Endodermal cell (in vitro differentiated cells): ENCODE results near the gene MMD. TPM values are rescaled to one million over a fixed set of nuclear protein-coding genes. Genes with fewer than 3 reads are reported as not detected.
"Not testable (repeated sequence)": the region's sequence is repeated elsewhere in the genome, so short reads cannot be mapped to it uniquely, and the experiment has no call there.

Source experiments
- DNase-seq: peaks from one replicate; pipeline ENCODE4 v3.0.0-alpha.2; 2017
- H3K27ac ChIP-seq: 2 replicates; pipeline ENCODE4 v1.5.1; 2013; ENCODE audit warnings: mild to moderate bottlenecking, low read depth, low read length, moderate library complexity
- H3K27me3 ChIP-seq: 2 replicates; pipeline ENCODE4 v1.6.1; 2013; ENCODE audit warnings: mild to moderate bottlenecking, low read length, moderate library complexity; ENCODE audit not compliant: insufficient read depth, control insufficient read depth, poor library complexity, severe bottlenecking
- H3K36me3 ChIP-seq: 2 replicates; pipeline ENCODE4 v1.7.0; 2013; ENCODE audit warnings: mild to moderate bottlenecking, low read length, moderate library complexity; ENCODE audit not compliant: control insufficient read depth, insufficient read depth
- H3K4me1 ChIP-seq: one replicate; pipeline ENCODE4 v1.7.0; 2013; ENCODE audit warnings: low read length; ENCODE audit not compliant: control insufficient read depth, insufficient read depth
- H3K4me3 ChIP-seq: 2 replicates; pipeline ENCODE4 v1.5.1; 2013; ENCODE audit warnings: mild to moderate bottlenecking, low read length, moderate library complexity
- H3K9ac ChIP-seq: 2 replicates; pipeline ENCODE4 v1.6.1; 2013; ENCODE audit warnings: mild to moderate bottlenecking, low read length, moderate library complexity; ENCODE audit not compliant: poor library complexity, severe bottlenecking; ENCODE audit errors: extremely low read depth
- H3K9me3 ChIP-seq: 2 replicates; pipeline ENCODE4 v1.6.1; 2013; ENCODE audit warnings: mild to moderate bottlenecking, low read length, moderate library complexity; ENCODE audit not compliant: control insufficient read depth
- H3K27ac Mint-ChIP-seq: 2 replicates; pipeline ENCODE4 v1.8.0; 2020; ENCODE audit warnings: mixed read lengths
- H3K27me3 Mint-ChIP-seq: 2 replicates; pipeline ENCODE4 v1.8.0; 2021; ENCODE audit warnings: mild to moderate bottlenecking, mixed read lengths; ENCODE audit not compliant: insufficient read depth
- H3K36me3 Mint-ChIP-seq: 2 replicates; pipeline ENCODE4 v1.8.0; 2020; ENCODE audit warnings: low read depth, mixed read lengths
- H3K4me1 Mint-ChIP-seq: 2 replicates; pipeline ENCODE4 v1.8.0; 2020; ENCODE audit warnings: mixed read lengths
- H3K4me3 Mint-ChIP-seq: 2 replicates; pipeline ENCODE4 v1.8.0; 2020; ENCODE audit warnings: mild to moderate bottlenecking, moderate library complexity, mixed read lengths
- H3K9me3 Mint-ChIP-seq: 2 replicates; pipeline ENCODE4 v1.8.0; 2020; ENCODE audit warnings: mild to moderate bottlenecking, mixed read lengths
- CTCF ChIP-seq: fragments of 200-600 bp; sonication (generic); conservative IDR thresholded peaks from 2 replicates; pipeline ENCODE4 v1.5.0; 2021; ENCODE audit warnings: antibody characterized with exemption, mild to moderate bottlenecking
- WGBS, 2 experiments: methylation state at CpG; one replicate each; pipeline versions ENCODE4 v1.1.5 to v1.1.7; 2013; ENCODE audit warnings: missing lambda C conversion rate in 2 of 2, mixed read lengths in 1 of 2; ENCODE audit not compliant: insufficient coverage in 1 of 2, insufficient read length in 1 of 2; 5-methylcytosine and 5-hydroxymethylcytosine counted together
- total RNA-seq, 2 donors: library from RNA; stranded (reverse); fragmentation: NEBNext Ultra II Directional in 1 of 2; extraction: Animal tissue kit (Norgen Biotek cat#: 25700) in 1 of 2; gene quantifications; 2 replicates in 1 of 2; 3 replicates in 1 of 2; pipeline ENCODE4 v1.2.1, GENCODE V29; 2021

Gene MMD
- total RNA-seq, 2 donors from 2014 or later: 40.1 to 40.2 TPM

DNA sequence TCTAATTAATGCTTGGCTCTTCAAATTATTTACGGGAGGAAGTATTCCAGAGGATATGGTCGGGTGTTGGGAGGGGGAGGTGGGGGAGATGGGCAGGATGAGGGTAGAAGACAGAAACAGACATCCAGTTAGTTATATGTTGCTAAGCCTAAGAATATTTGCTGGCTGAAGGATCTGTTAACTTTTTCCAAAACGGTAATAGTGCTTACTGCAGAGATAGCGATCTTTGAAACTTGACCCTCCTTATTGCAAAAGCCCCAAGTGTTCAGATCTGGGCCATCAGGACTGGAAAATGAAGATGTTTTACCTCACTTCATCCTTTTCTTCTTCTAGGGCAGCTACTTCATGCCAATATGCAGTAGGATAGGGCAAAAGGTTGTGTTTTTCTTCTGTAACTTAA is 27.0 kb upstream of the MMD start:
- Mint-ChIP-seq H3K4me3 (no peak overlapping the region), H3K27ac (no peak overlapping the region), H3K4me1 (peaks cover 50% of the 10 kb centered on the region), H3K27me3 (peaks cover 1% of the 10 kb centered on the region), H3K9me3 (peaks cover 1% of the 10 kb centered on the region), H3K36me3 (no peaks in the 10 kb centered on the region)
- 64 to 70% methylated on average over 3 to 4 of the region's 4 CpGs for WGBS, 2 experiments
- H3K4me1 ChIP-seq: peaks cover 20% of the 10 kb centered on the region
- DNase-seq: no peak
- no peak overlapping the region for H3K9ac ChIP-seq
- no peaks in the 10 kb centered on the region for H3K36me3 ChIP-seq
- H3K27ac ChIP-seq: no peak overlapping the region
- no peaks in the 10 kb centered on the region for H3K27me3 ChIP-seq
- H3K4me3 ChIP-seq: no peak overlapping the region
- no peak for TF ChIP-seq CTCF
- peaks cover 3% of the 10 kb centered on the region for H3K9me3 ChIP-seq

- no peak overlapping the region for H3K9ac ChIP-seq
- no peak for DNase-seq
- H3K27ac Mint-ChIP-seq: peak overlapping the region; percentile 56
- peaks cover 20% of the 10 kb centered on the region for H3K4me1 ChIP-seq
- H3K27me3 ChIP-seq: no peaks in the 10 kb centered on the region
- no peak overlapping the region for H3K4me3 ChIP-seq
- H3K27ac ChIP-seq: no peak overlapping the region
- WGBS, 2 experiments: 50 to 60% methylated on average over 1 to 4 of the region's 4 CpGs
- H3K36me3 Mint-ChIP-seq: no peaks in the 10 kb centered on the region
- peaks cover 3% of the 10 kb centered on the region for H3K9me3 ChIP-seq
- H3K4me3 Mint-ChIP-seq: no peak overlapping the region
- H3K4me1 Mint-ChIP-seq: peaks cover 64% of the 10 kb centered on the region
- H3K27me3 Mint-ChIP-seq: peaks cover 1% of the 10 kb centered on the region
- no peaks in the 10 kb centered on the region for H3K36me3 ChIP-seq
- peaks cover 1% of the 10 kb centered on the region for H3K9me3 Mint-ChIP-seq
- TF ChIP-seq CTCF: no peak
Measured at GRCh38 chr17:55446581-55447205, 25.1 kb upstream of the MMD start.

GRCh38 chr17:55446004-55446403 is 24.4 kb upstream of the MMD start:
- not testable (repeated sequence) for H3K27ac ChIP-seq, H3K4me3 ChIP-seq, H3K4me3 Mint-ChIP-seq, H3K9me3 ChIP-seq, H3K36me3 ChIP-seq, H3K27me3 Mint-ChIP-seq, H3K9me3 Mint-ChIP-seq, H3K36me3 Mint-ChIP-seq, DNase-seq, H3K27me3 ChIP-seq, H3K27ac Mint-ChIP-seq, H3K9ac ChIP-seq
- H3K4me1 ChIP-seq: peaks cover 20% of the 10 kb centered on the region
- 86 to 100% methylated on average over 2 to 4 of the region's 4 CpGs for WGBS, 2 experiments
- H3K4me1 Mint-ChIP-seq: peaks cover 61% of the 10 kb centered on the region
